Breast epithelium (tissue), 3 donors: ENCODE measurements around the gene EDEM1.

Experiments
- CTCF ChIP-seq, 3 donors: fragments of 450-650 bp; IDR thresholded peaks; one replicate each; pipeline ENCODE4 v1.5.1; 2016 to 2017; ENCODE audit warnings: antibody characterized with exemption in 3 of 3, mild to moderate bottlenecking in 3 of 3, moderate library complexity in 3 of 3
- POLR2A ChIP-seq: fragments of 450-650 bp; IDR thresholded peaks from one replicate; pipeline ENCODE4 v1.6.1; 2016; ENCODE audit warnings: antibody characterized with exemption, mild to moderate bottlenecking, moderate library complexity
- POLR2AphosphoS5 ChIP-seq, 3 donors: sonication (generic); formaldehyde crosslinking; IDR thresholded peaks; one replicate each; pipeline ENCODE4 v1.6.1; 2017; ENCODE audit warnings: antibody characterized with exemption in 3 of 3

GRCh38 chr3:5232570-5232969 is 45.1 kb downstream of the EDEM1 start:
- TF ChIP-seq CTCF (IDR thresholded peaks at IDR 0.05) (no peak), POLR2A (no peak), POLR2AphosphoS5 (IDR thresholded peaks at IDR 0.05) (no peak)
